ENCODE data around the gene ANKS1A. TPM values are rescaled to one million over a fixed set of nuclear protein-coding genes. Genes with fewer than 3 reads are reported as not detected.
A peak's percentile ranks its signal among the peaks of the same experiment; 100 is the strongest.

Gene ANKS1A
- total and polyA plus RNA-seq, 2 of the 4 experiments (the other 2 are of a cell fraction), result 7.2 to 7.5 TPM

DNA sequence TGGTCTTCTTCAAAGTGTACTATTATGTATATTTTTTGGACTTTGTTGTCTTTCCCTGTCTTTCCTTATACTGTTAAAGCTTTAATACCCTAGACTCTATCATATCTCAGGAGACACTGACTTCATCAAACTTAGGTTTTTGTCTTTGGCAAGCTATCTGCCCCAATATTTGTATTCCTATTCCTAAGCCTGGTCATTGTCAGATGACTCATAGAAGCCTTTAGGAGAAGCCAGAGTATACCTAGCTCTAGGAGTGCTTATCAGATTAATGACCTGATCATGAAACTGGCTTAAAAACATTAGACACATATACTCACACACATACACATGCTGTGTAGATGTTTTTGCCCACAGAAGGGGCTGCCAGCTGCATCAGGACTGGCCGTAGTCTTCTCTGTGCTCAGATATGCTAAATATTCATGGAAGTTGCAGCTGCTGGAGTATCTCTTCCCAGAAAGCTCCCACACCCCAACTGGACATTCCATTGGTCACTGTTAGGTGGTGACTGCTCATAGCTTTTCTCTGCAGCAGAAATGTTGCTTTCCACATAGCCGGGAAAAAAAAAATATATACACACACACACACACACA lies 102.0 kb downstream of the ANKS1A start:
- intact Hi-C loops (cut with micrococcal nuclease) (no loop called here), in situ Hi-C loops (cut with MboI; ENCODE audit: low sequenced_read_pairs) (no loop called here), dilution Hi-C loops (cut with HindIII; ENCODE audit: low sequenced_read_pairs, unreplicated experiment) (no loop called here)
- DNase-seq, result peak; percentile 79
- Histone ChIP-seq H2BK120ac (ENCODE audit: low read depth, low read length) (no peak overlapping the region), H2AFZ (replicated peaks; ENCODE audit: low read length, poor library complexity) (no peak overlapping the region), H3K36me3 (ENCODE audit: control insufficient read depth, insufficient read depth, low read length) (peaks cover 14% of the 10 kb centered on the region), H3K18ac (ENCODE audit: low read depth, low read length) (no peak overlapping the region), H3K9me1 (ENCODE audit: insufficient read depth, low read length) (no peaks in the 10 kb centered on the region; the same call in 1 of the 2 replicates), H3K27me3 (ENCODE audit: control insufficient read depth, insufficient read depth, low read length) (no peaks in the 10 kb centered on the region), H2AK5ac (ENCODE audit: low read depth, low read length) (no peak overlapping the region), H3K9ac (ENCODE audit: low read depth, low read length) (no peak overlapping the region), H3K9me3 (ENCODE audit: control insufficient read depth, insufficient read depth, low read length) (no peaks in the 10 kb centered on the region), H3K4me2 (ENCODE audit: low read depth, low read length) (no peak overlapping the region), H2BK20ac (ENCODE audit: low read depth, low read length) (no peak overlapping the region), H2BK15ac (ENCODE audit: low read depth, low read length) (no peak overlapping the region), H4K5ac (ENCODE audit: low read depth, low read length) (no peak overlapping the region), H2BK5ac (ENCODE audit: low read depth, low read length, poor library complexity, severe bottlenecking) (no peak overlapping the region), H3K4me1 (ENCODE audit: control insufficient read depth, insufficient read depth, low read length) (peaks cover 2% of the 10 kb centered on the region), H4K91ac (ENCODE audit: insufficient read depth, low read depth, low read length) (no peak overlapping the region), H3K4ac (ENCODE audit: low read depth, low read length) (no peak overlapping the region), H4K20me1 (ENCODE audit: insufficient read depth, low read length) (no peaks in the 10 kb centered on the region), H4K8ac (ENCODE audit: low read depth in 2 of 2, low read length in 2 of 2) (no peak overlapping the region), H3K14ac (replicated peaks; ENCODE audit: low read depth, low read length) (no peak overlapping the region), H3K56ac (ENCODE audit: extremely low read depth, insufficient read depth, low read length) (no peak overlapping the region), H3K4me3 (ENCODE audit: insufficient read depth, low read depth, low read length) (no peak overlapping the region), H3K23ac (ENCODE audit: low read depth, low read length) (no peak overlapping the region), H3K27ac (ENCODE audit: insufficient read depth, low read length) (no peak overlapping the region; the same call in 1 of the 2 replicates), H2AK9ac (replicated peaks; ENCODE audit: low read depth, low read length, poor library complexity) (no peak overlapping the region), H3K79me1 (ENCODE audit: low read depth in 1 of 2, low read length in 2 of 2) (no peaks in the 10 kb centered on the region)
- ATAC-seq (ENCODE audit: low read depth), result peak; percentile 97
- BruUV-seq (replicated peaks), result no TSS peak
- CTCF ChIA-PET, result interaction anchor here (0.6 to 1.0 kb wide), 3 partner anchors 30 to 742 kb away, joined by 3 to 4 read pairs (median 3); no protein-coding TSS in a partner anchor
- POLR2A ChIA-PET (ENCODE audit: unreplicated experiment), result interaction anchor here (0.6 kb wide), 2 partner anchors 77 to 225 kb away, joined by 3 read pairs; no protein-coding TSS in a partner anchor
- WGBS, 2 experiments (ENCODE audit: extremely low coverage in 2 of 2, insufficient read length in 1 of 2), result 20% methylated on average over 1 of the region's 2 CpGs; no CpG with 5 or more reads in 1 of the 2 experiments
- TF ChIP-seq FOS (IDR thresholded peaks at IDR 0.05; ENCODE audit: low read depth, low read length) (peak; percentile 16; the same call in 1 of the 2 replicates), SMC3 (IDR thresholded peaks at IDR 0.05; ENCODE audit: low read depth, low read length) (no peak)

Data from IMR-90 (cell line).